DMS153 treated with DMSO at 0.1 percent for 48 hours (cell line): ENCODE data around the gene RAI14.

Experiments
- DNase-seq: peaks from one replicate; lab custom pipeline; 2025; ENCODE audit not compliant: unreplicated experiment; lab: John Stamatoyannopoulos, UW

RAI14 gene

GRCh38 chr5:34656001-34656699 lies at the start of gene RAI14:
TSS of gene RAI14 (plus strand) at chr5:34656328. CDS start at chr5:34686920, 30,592 bp downstream.
- peak; percentile 2 for DNase-seq

- DNase-seq = no peak
Observed at GRCh38 chr5:34608368-34608767, 47.8 kb upstream of the RAI14 start.

- DNase-seq = no peak
Observed at GRCh38 chr5:34608859-34609648, 47.1 kb upstream of the RAI14 start.

GRCh38 chr5:34609951-34610441 lies 46.1 kb upstream of the RAI14 start:
- DNase-seq = no peak

- DNase-seq = no peak
Observed at GRCh38 chr5:34610546-34610945, 45.6 kb upstream of the RAI14 start.

- no peak for DNase-seq
Observed at GRCh38 chr5:34611464-34612415, 44.4 kb upstream of the RAI14 start.

- no peak for DNase-seq
Observed at GRCh38 chr5:34616651-34617050, 39.5 kb upstream of the RAI14 start.

- DNase-seq = no peak
Observed at GRCh38 chr5:34618371-34619065, 37.6 kb upstream of the RAI14 start.

GRCh38 chr5:34620185-34620584 lies 35.9 kb upstream of the RAI14 start:
- DNase-seq = no peak

- no peak for DNase-seq
Observed at GRCh38 chr5:34621277-34622097, 34.6 kb upstream of the RAI14 start.

- DNase-seq = no peak
Observed at GRCh38 chr5:34622098-34622400, 34.1 kb upstream of the RAI14 start.

- no peak for DNase-seq
Observed at GRCh38 chr5:34624691-34625090, 31.4 kb upstream of the RAI14 start.

- DNase-seq = no peak
Observed at GRCh38 chr5:34625246-34625645, 30.9 kb upstream of the RAI14 start.

- DNase-seq = no peak
Observed at GRCh38 chr5:34626036-34626435, 30.1 kb upstream of the RAI14 start.

GRCh38 chr5:34626751-34627150 lies 29.4 kb upstream of the RAI14 start:
- DNase-seq = no peak

- DNase-seq = no peak
Observed at GRCh38 chr5:34627794-34628193, 28.3 kb upstream of the RAI14 start.

GRCh38 chr5:34628373-34628772 lies 27.8 kb upstream of the RAI14 start:
- no peak for DNase-seq

GRCh38 chr5:34630596-34630995 lies 25.5 kb upstream of the RAI14 start:
- no peak for DNase-seq

GRCh38 chr5:34632807-34633422 lies 23.2 kb upstream of the RAI14 start:
- no peak for DNase-seq
